HFFc6 (cell line): ENCODE measurements around the gene COX7A2L. TPM values are rescaled to one million over a fixed set of nuclear protein-coding genes. Genes with fewer than 3 reads are reported as not detected.

ENCODE experiments used
- DNase-seq: peaks from one replicate; pipeline ENCODE4 v3.0.0-alpha.2; 2018
- H3K27ac Mint-ChIP-seq: 2 replicates; pipeline ENCODE4 v1.8.0; 2020; ENCODE audit warnings: mild to moderate bottlenecking, mixed read lengths
- H3K27me3 Mint-ChIP-seq: 2 replicates; pipeline ENCODE4 v1.8.0; 2021; ENCODE audit warnings: mild to moderate bottlenecking, moderate library complexity, mixed read lengths; ENCODE audit not compliant: insufficient read depth
- H3K36me3 Mint-ChIP-seq: 2 replicates; pipeline ENCODE4 v1.8.0; 2021; ENCODE audit warnings: low read depth, mixed read lengths
- H3K4me1 Mint-ChIP-seq: 2 replicates; pipeline ENCODE4 v1.8.0; 2020; ENCODE audit warnings: low read depth, mixed read lengths
- H3K4me3 Mint-ChIP-seq: 2 replicates; pipeline ENCODE4 v1.8.0; 2020; ENCODE audit warnings: mild to moderate bottlenecking, moderate library complexity, mixed read lengths
- H3K9me3 Mint-ChIP-seq: 2 replicates; pipeline ENCODE4 v1.8.0; 2020; ENCODE audit warnings: mild to moderate bottlenecking, mixed read lengths
- CTCF ChIP-seq: fragments of 200-600 bp; sonication (generic); IDR thresholded peaks from 2 replicates; pipeline ENCODE4 v1.5.0; 2021; ENCODE audit warnings: antibody characterized with exemption, mild to moderate bottlenecking
- total RNA-seq, 6 experiments: library from RNA; stranded (reverse); fragmentation: NEBNext Ultra II Directional; extraction: Animal tissue kit (Norgen Biotek cat#: 25700); gene quantifications; 2 replicates in 1 of 6; 3 replicates in 5 of 6; pipeline ENCODE4 v1.2.3, GENCODE V29; 2021

Gene COX7A2L
- total RNA-seq, 6 experiments from 2014 or later, result 118 to 130 (median 125) TPM

GRCh38 chr2:42325609-42326008, 35.4 kb downstream of the COX7A2L start:
- no peak for TF ChIP-seq CTCF
- Mint-ChIP-seq H3K27ac (no peak overlapping the region), H3K36me3 (peaks cover 8% of the 10 kb centered on the region), H3K4me1 (no peaks in the 10 kb centered on the region), H3K9me3 (no peaks in the 10 kb centered on the region), H3K27me3 (no peaks in the 10 kb centered on the region), H3K4me3 (no peak overlapping the region)
- no peak for DNase-seq

GRCh38 chr2:42324949-42325348, 36.1 kb downstream of the COX7A2L start:
- TF ChIP-seq CTCF, result no peak
- Mint-ChIP-seq H3K27ac (no peak overlapping the region), H3K9me3 (no peaks in the 10 kb centered on the region), H3K27me3 (no peaks in the 10 kb centered on the region), H3K4me1 (no peaks in the 10 kb centered on the region), H3K4me3 (no peak overlapping the region), H3K36me3 (peaks cover 11% of the 10 kb centered on the region)
- DNase-seq, result no peak

GRCh38 chr2:42324244-42324643, 36.8 kb downstream of the COX7A2L start:
- Mint-ChIP-seq H3K27ac (no peak overlapping the region), H3K4me3 (no peak overlapping the region), H3K36me3 (peaks cover 9% of the 10 kb centered on the region), H3K27me3 (no peaks in the 10 kb centered on the region), H3K9me3 (no peaks in the 10 kb centered on the region), H3K4me1 (no peaks in the 10 kb centered on the region)
- no peak for TF ChIP-seq CTCF
- DNase-seq, result no peak

- no peak for DNase-seq
- H3K4me1 Mint-ChIP-seq, result peaks cover under 1% of the 10 kb centered on the region; the same call in 1 of the 2 replicates
- H3K36me3 Mint-ChIP-seq, result peaks cover 28% of the 10 kb centered on the region
- no peak overlapping the region for H3K4me3 Mint-ChIP-seq
- H3K9me3 Mint-ChIP-seq, result no peaks in the 10 kb centered on the region
- H3K27ac Mint-ChIP-seq, result no peak overlapping the region
- H3K27me3 Mint-ChIP-seq, result no peaks in the 10 kb centered on the region
- TF ChIP-seq CTCF, result no peak
These were observed 39.5 kb downstream of the COX7A2L start for GRCh38 chr2:42321452-42322064.

GRCh38 chr2:42319265-42319664, 41.8 kb downstream of the COX7A2L start:
- Mint-ChIP-seq H3K9me3 (no peaks in the 10 kb centered on the region), H3K27ac (no peak overlapping the region), H3K36me3 (peaks cover 35% of the 10 kb centered on the region), H3K4me3 (no peak overlapping the region), H3K4me1 (peaks cover 23% of the 10 kb centered on the region), H3K27me3 (no peaks in the 10 kb centered on the region)
- DNase-seq, result no peak
- TF ChIP-seq CTCF, result no peak

- no peak for TF ChIP-seq CTCF
- peaks cover 26% of the 10 kb centered on the region for H3K4me1 Mint-ChIP-seq
- DNase-seq, result no peak
- peaks cover 37% of the 10 kb centered on the region for H3K36me3 Mint-ChIP-seq
- H3K27ac Mint-ChIP-seq, result peak overlapping the region; percentile 42; the same call in 1 of the 2 replicates
- H3K27me3 Mint-ChIP-seq, result no peaks in the 10 kb centered on the region
- H3K4me3 Mint-ChIP-seq, result no peak overlapping the region
- no peaks in the 10 kb centered on the region for H3K9me3 Mint-ChIP-seq
These were observed 43.1 kb downstream of the COX7A2L start for GRCh38 chr2:42317945-42318344.
